H1 (cell line): ENCODE results near the gene TAF4. TPM values are rescaled to one million over a fixed set of nuclear protein-coding genes. Genes with fewer than 3 reads are reported as not detected.

ENCODE experiments used
- ASH2L ChIP-seq: fragments of 200-600, 300-600 bp; sonication (generic); IDR thresholded peaks from one replicate; pipeline ENCODE4 v1.7.1; 2017; ENCODE audit warnings: low read length
- RAD21 ChIP-seq, 2 experiments: IDR thresholded peaks in 1 of 2; conservative IDR thresholded peaks in 1 of 2; 2 replicates each; pipeline ENCODE4 v1.6.1; 2011; ENCODE audit warnings: low read depth in 2 of 2, low read length in 2 of 2, improper control_type of control experiment in 1 of 2, inconsistent platforms in 1 of 2, mild to moderate bottlenecking in 1 of 2, moderate library complexity in 1 of 2
- polyA plus RNA-seq, 7 experiments: library from polyadenylated mRNA; depleted of rRNA in 3 of 7; stranded (reverse) in 5 of 7; unstranded in 2 of 7; fragments of >200 nt in 5 of 7; fragments of 200-250 nt in 2 of 7; gene quantifications; 1 replicate in 5 of 7; 2 replicates in 1 of 7; 4 replicates in 1 of 7; pipeline versions ENCODE4 v1.2.1 to v1.2.3, GENCODE V29; 2011 to 2013; ENCODE audit warnings: missing spikeins in 2 of 7, mixed read lengths in 2 of 7
- total RNA-seq: library from RNA; stranded (reverse); fragmentation: NEBNext Ultra II Directional; extraction: Animal tissue kit (Norgen Biotek cat#: 25700); gene quantifications from 2 replicates; pipeline ENCODE4 v1.2.1, GENCODE V29; 2021
- TF ChIP-seq, protein P1 (sequence below): fragments of 300-600 bp; sonication (generic); IDR thresholded peaks from 2 replicates; pipeline ENCODE4 v1.7.1; 2012; ENCODE audit warnings: low read length, moderate library complexity, mild to moderate bottlenecking, inconsistent platforms; ENCODE audit not compliant: insufficient replicate concordance

The TAF4 gene
- total and polyA plus RNA-seq, 2 of the 8 experiments (the other 6 are each of a cell fraction or from before 2014, with no cell fraction given): 16.0 to 30.1 TPM

DNA sequence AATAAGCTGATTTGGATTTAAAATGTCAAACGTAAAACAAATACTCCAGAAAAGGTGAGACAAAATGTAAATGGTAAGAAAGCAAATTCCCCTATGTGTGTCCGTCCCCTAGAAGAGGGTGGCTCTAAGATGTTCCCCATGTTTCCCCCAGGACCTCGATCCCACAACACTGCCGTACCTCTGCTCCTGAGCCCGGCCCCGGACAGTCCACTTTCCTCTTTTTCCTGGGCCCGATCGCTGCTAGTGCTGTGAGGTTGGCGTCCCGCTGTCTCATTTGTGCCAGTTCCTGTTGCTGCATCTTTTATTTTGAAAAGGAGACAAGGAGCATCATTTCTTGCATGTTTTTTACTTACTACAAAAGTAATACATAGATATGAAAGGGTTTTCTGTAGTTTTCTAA lies 68.3 kb downstream of the TAF4 start (continued):
- TF ChIP-seq, protein P1, sequence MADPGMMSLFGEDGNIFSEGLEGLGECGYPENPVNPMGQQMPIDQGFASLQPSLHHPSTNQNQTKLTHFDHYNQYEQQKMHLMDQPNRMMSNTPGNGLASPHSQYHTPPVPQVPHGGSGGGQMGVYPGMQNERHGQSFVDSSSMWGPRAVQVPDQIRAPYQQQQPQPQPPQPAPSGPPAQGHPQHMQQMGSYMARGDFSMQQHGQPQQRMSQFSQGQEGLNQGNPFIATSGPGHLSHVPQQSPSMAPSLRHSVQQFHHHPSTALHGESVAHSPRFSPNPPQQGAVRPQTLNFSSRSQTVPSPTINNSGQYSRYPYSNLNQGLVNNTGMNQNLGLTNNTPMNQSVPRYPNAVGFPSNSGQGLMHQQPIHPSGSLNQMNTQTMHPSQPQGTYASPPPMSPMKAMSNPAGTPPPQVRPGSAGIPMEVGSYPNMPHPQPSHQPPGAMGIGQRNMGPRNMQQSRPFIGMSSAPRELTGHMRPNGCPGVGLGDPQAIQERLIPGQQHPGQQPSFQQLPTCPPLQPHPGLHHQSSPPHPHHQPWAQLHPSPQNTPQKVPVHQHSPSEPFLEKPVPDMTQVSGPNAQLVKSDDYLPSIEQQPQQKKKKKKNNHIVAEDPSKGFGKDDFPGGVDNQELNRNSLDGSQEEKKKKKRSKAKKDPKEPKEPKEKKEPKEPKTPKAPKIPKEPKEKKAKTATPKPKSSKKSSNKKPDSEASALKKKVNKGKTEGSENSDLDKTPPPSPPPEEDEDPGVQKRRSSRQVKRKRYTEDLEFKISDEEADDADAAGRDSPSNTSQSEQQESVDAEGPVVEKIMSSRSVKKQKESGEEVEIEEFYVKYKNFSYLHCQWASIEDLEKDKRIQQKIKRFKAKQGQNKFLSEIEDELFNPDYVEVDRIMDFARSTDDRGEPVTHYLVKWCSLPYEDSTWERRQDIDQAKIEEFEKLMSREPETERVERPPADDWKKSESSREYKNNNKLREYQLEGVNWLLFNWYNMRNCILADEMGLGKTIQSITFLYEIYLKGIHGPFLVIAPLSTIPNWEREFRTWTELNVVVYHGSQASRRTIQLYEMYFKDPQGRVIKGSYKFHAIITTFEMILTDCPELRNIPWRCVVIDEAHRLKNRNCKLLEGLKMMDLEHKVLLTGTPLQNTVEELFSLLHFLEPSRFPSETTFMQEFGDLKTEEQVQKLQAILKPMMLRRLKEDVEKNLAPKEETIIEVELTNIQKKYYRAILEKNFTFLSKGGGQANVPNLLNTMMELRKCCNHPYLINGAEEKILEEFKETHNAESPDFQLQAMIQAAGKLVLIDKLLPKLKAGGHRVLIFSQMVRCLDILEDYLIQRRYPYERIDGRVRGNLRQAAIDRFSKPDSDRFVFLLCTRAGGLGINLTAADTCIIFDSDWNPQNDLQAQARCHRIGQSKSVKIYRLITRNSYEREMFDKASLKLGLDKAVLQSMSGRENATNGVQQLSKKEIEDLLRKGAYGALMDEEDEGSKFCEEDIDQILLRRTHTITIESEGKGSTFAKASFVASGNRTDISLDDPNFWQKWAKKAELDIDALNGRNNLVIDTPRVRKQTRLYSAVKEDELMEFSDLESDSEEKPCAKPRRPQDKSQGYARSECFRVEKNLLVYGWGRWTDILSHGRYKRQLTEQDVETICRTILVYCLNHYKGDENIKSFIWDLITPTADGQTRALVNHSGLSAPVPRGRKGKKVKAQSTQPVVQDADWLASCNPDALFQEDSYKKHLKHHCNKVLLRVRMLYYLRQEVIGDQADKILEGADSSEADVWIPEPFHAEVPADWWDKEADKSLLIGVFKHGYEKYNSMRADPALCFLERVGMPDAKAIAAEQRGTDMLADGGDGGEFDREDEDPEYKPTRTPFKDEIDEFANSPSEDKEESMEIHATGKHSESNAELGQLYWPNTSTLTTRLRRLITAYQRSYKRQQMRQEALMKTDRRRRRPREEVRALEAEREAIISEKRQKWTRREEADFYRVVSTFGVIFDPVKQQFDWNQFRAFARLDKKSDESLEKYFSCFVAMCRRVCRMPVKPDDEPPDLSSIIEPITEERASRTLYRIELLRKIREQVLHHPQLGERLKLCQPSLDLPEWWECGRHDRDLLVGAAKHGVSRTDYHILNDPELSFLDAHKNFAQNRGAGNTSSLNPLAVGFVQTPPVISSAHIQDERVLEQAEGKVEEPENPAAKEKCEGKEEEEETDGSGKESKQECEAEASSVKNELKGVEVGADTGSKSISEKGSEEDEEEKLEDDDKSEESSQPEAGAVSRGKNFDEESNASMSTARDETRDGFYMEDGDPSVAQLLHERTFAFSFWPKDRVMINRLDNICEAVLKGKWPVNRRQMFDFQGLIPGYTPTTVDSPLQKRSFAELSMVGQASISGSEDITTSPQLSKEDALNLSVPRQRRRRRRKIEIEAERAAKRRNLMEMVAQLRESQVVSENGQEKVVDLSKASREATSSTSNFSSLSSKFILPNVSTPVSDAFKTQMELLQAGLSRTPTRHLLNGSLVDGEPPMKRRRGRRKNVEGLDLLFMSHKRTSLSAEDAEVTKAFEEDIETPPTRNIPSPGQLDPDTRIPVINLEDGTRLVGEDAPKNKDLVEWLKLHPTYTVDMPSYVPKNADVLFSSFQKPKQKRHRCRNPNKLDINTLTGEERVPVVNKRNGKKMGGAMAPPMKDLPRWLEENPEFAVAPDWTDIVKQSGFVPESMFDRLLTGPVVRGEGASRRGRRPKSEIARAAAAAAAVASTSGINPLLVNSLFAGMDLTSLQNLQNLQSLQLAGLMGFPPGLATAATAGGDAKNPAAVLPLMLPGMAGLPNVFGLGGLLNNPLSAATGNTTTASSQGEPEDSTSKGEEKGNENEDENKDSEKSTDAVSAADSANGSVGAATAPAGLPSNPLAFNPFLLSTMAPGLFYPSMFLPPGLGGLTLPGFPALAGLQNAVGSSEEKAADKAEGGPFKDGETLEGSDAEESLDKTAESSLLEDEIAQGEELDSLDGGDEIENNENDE: no peak
- TF ChIP-seq ASH2L (no peak), RAD21 (IDR thresholded peaks at IDR 0.05 in 1 of 2, conservative IDR thresholded peaks at IDR 0.05 in 1 of 2; ENCODE audit: low read depth in 2 of 2, low read length in 2 of 2) (no peak)
